Activated CD8-positive, alpha-beta T cell treated with anti-CD3 and anti-CD28 coated beads for 36 hours (primary cell): ENCODE results near the gene NFATC2. TPM values are rescaled to one million over a fixed set of nuclear protein-coding genes. Genes with fewer than 3 reads are reported as not detected.

Source experiments
- ATAC-seq: fragments of 200-7000 bp; cut with Tn5 transposase; one replicate; pipeline ENCODE4 v1.10.0; 2021; ENCODE audit warnings: mild to moderate bottlenecking, moderate library complexity
- CTCF ChIA-PET: fragments of 350-600 bp; sonication (Branson Sonifier 250); formaldehyde crosslinking; loops from one replicate; lab custom pipeline; 2021; ENCODE audit warnings: antibody characterized with exemption; lab: Charles Lee
- POLR2A ChIA-PET: fragments of 350-600 bp; sonication (Branson Sonifier 250); formaldehyde crosslinking; loops from one replicate; lab custom pipeline; 2021; ENCODE audit warnings: antibody characterized with exemption; lab: Charles Lee
- DNase-seq: peaks from one replicate; pipeline ENCODE4 v3.0.0-alpha.2; 2020
- H3K27ac Mint-ChIP-seq: one replicate; pipeline ENCODE4 v1.8.0; 2021; ENCODE audit warnings: mild to moderate bottlenecking, mixed read lengths
- H3K27me3 Mint-ChIP-seq: one replicate; pipeline ENCODE4 v1.8.0; 2021; ENCODE audit warnings: mixed read lengths
- H3K36me3 Mint-ChIP-seq: one replicate; pipeline ENCODE4 v1.8.0; 2021; ENCODE audit warnings: low read depth, mixed read lengths
- H3K4me1 Mint-ChIP-seq: one replicate; pipeline ENCODE4 v1.8.0; 2021; ENCODE audit warnings: low read depth, mixed read lengths
- H3K4me3 Mint-ChIP-seq: one replicate; pipeline ENCODE4 v1.8.0; 2021; ENCODE audit warnings: mild to moderate bottlenecking, moderate library complexity, mixed read lengths
- H3K9me3 Mint-ChIP-seq: one replicate; pipeline ENCODE4 v1.8.0; 2021; ENCODE audit warnings: mixed read lengths
- CTCF ChIP-seq: fragments of 200-600 bp; IDR thresholded peaks from one replicate; pipeline ENCODE4 v1.8.0; 2022; ENCODE audit warnings: antibody characterized with exemption, mild to moderate bottlenecking
- intact Hi-C: fragments of 100-400 bp; cut with micrococcal nuclease; formaldehyde crosslinking; loops from one replicate; pipeline ENCODE4 v1.10.0; 2022
- total RNA-seq, 2 experiments: library from RNA; stranded (reverse); gene quantifications; one replicate each; pipeline ENCODE4 v1.2.3, GENCODE V29; 2021

Gene NFATC2
- total RNA-seq, 2 experiments from 2014 or later, result 38.3 to 40.9 TPM

GRCh38 chr20:51511861-51512619, 30.5 kb downstream of the NFATC2 start:
- peaks cover 77% of the 10 kb centered on the region for H3K4me1 Mint-ChIP-seq
- no peak for TF ChIP-seq CTCF
- intact Hi-C loops, result no loop called here
- peak overlapping the region; percentile 84 for H3K27ac Mint-ChIP-seq
- ChIA-PET POLR2A (interaction anchor here (1.0 to 3.7 kb wide), 10 partner anchors 12 to 108 kb away, joined by 3 to 25 read pairs (median 8); partner anchors contain the start of gene NFATC2), CTCF (interaction anchor here (0.9 to 3.7 kb wide), 6 partner anchors 11 to 83 kb away, joined by 3 to 14 read pairs (median 3); no protein-coding TSS in a partner anchor)
- peaks cover 83% of the 10 kb centered on the region for H3K36me3 Mint-ChIP-seq
- ATAC-seq (peak; percentile 68), DNase-seq (no peak)
- no peaks in the 10 kb centered on the region for H3K9me3 Mint-ChIP-seq
- no peaks in the 10 kb centered on the region for H3K27me3 Mint-ChIP-seq
- no peak overlapping the region for H3K4me3 Mint-ChIP-seq

DNA sequence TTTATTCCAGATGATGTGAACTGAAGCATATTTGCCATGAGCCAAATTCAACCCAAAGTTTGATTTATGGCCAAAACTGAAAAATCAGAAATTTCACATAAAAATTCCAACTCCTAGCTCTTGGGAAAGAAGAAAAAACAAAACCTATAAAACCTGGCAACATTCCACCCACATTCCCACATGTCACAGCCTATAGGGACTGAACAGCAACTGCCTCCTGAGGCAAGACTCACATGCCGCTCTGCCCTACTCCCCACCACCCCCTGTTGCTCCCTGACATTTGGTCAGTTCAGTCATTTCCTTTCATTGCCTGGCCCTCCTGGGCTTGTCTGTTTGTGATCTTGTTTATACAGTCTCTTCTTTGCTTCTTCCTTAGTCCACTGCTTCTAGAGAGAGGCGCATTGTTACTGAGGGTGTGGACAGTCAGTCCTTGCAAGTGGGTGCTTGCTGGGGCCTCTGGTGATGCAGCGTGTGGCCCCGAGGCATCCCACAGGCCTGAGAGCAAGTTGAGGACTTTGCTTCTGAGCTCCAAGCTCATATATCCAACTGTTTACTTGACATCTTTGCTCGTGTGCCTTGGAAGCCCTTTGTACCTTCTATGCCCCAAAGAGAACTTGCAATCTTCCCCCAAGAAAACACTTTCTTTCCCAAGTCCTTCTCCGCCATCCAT, 31.4 kb downstream of the NFATC2 start:
- POLR2A ChIA-PET, result interaction anchor here (1.2 to 2.9 kb wide), 5 partner anchors 11 to 107 kb away, joined by 3 to 25 read pairs (median 5); no protein-coding TSS in a partner anchor
- peak overlapping the region; percentile 84 for H3K27ac Mint-ChIP-seq

DNA sequence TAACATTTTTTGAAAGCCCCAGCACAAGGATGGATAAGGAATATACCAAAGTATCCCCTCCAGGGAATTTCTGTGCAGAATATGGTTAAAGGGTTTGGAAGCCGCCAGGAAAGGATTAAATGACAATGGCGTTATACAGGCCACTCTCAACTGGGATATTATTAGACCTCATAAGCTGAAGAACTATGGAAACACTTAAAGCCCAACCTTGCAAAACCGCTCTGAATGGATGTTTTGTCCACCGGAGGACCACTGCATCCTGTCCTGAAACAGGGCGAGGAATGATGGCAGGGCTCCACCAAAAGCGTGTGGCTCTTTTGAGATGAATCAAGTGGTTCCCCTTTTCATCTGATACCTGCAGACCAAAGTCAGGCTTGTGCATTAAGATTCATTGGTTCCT, 32.4 kb downstream of the NFATC2 start:
- DNase-seq (no peak), ATAC-seq (no peak)
- ChIA-PET POLR2A (interaction anchor here (1.2 to 2.9 kb wide), 2 partner anchors 10 to 13 kb away, joined by 4 to 25 read pairs; no protein-coding TSS in a partner anchor), CTCF (interaction anchor here (1.4 to 3.7 kb wide), 2 partner anchors 42 to 85 kb away, joined by 3 to 14 read pairs; no protein-coding TSS in a partner anchor)
- no peak for TF ChIP-seq CTCF
- Mint-ChIP-seq H3K9me3 (no peaks in the 10 kb centered on the region), H3K27ac (no peak overlapping the region), H3K4me1 (peaks cover 71% of the 10 kb centered on the region), H3K4me3 (no peak overlapping the region), H3K36me3 (peaks cover 78% of the 10 kb centered on the region), H3K27me3 (no peaks in the 10 kb centered on the region)
- intact Hi-C loops, result no loop called here

More for the DNA sequence above, 31.4 kb downstream of the NFATC2 start:
- Mint-ChIP-seq H3K9me3 (no peaks in the 10 kb centered on the region), H3K4me1 (peaks cover 70% of the 10 kb centered on the region), H3K4me3 (no peak overlapping the region), H3K36me3 (peaks cover 79% of the 10 kb centered on the region), H3K27me3 (no peaks in the 10 kb centered on the region)
- no peak for TF ChIP-seq CTCF
- intact Hi-C loops, result no loop called here
- ATAC-seq, result no peak
- DNase-seq, result no peak
- CTCF ChIA-PET, result interaction anchor here (1.4 to 3.7 kb wide), 3 partner anchors 10 to 84 kb away, joined by 3 to 14 read pairs (median 8); no protein-coding TSS in a partner anchor

DNA sequence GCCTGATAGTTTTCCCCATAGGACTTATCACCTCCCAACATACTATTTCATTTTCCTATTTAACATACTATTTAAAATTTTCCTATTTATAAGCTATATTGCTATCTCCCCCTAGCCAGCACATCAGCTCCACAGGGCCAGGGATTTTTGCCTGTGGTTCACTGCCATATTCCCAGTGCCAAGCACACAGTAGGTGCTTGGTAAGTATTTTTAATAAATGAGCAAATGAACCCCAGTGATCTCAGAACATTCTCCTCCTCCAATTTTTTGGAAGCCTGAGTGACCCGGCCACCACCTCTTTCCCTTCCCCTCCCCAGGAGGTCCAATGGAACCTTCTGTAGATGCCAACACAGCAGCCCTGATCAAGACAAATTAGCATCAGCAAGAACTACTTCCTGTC, 33.3 kb downstream of the NFATC2 start:
- intact Hi-C loops, result no loop called here

More for the DNA sequence above, 33.3 kb downstream of the NFATC2 start:
- TF ChIP-seq CTCF, result no peak
- no peaks in the 10 kb centered on the region for H3K27me3 Mint-ChIP-seq
- no peaks in the 10 kb centered on the region for H3K9me3 Mint-ChIP-seq
- H3K4me1 Mint-ChIP-seq, result peaks cover 68% of the 10 kb centered on the region
- no peak overlapping the region for H3K4me3 Mint-ChIP-seq
- peak overlapping the region; percentile 73 for H3K27ac Mint-ChIP-seq
- CTCF ChIA-PET, result interaction anchor here (1.2 kb wide), 1 partner anchor 9 kb away, joined by 5 read pairs; no protein-coding TSS in a partner anchor
- ATAC-seq (no peak), DNase-seq (no peak)
- peaks cover 75% of the 10 kb centered on the region for H3K36me3 Mint-ChIP-seq
- POLR2A ChIA-PET, result interaction anchor here (1.2 to 1.4 kb wide), 3 partner anchors 9 to 13 kb away, joined by 3 to 5 read pairs (median 4); no protein-coding TSS in a partner anchor
